Pancreas (tissue), 10 donors: ENCODE data around the gene TCP11. TPM values are rescaled to one million over a fixed set of nuclear protein-coding genes. Genes with fewer than 3 reads are reported as not detected.
A peak's percentile ranks its signal among the peaks of the same experiment; 100 is the strongest.

Experiments
- ATAC-seq, 4 donors: fragments of 200-7000 bp; cut with Tn5 transposase; one replicate each; pipeline versions ENCODE4 v1.8.0 to v1.9.1; 2020; ENCODE audit warnings: mild to moderate bottlenecking in 4 of 4, moderate library complexity in 4 of 4
- DNase-seq, 6 donors: peaks; one replicate each; pipeline ENCODE4 v3.0.0-alpha.2; 2020
- FAIRE-seq: peaks from 2 replicates; lab custom pipeline; 2012; peaks lifted over from hg19 to GRCh38; lab: Jason Lieb, UNC
- H3K27ac ChIP-seq, 4 donors: fragments of 200-600 bp; sonication (generic); 1 replicate in 3 of 4; 2 replicates in 1 of 4; pipeline versions ENCODE4 v1.5.0 to v1.8.0; 2020
- H3K27me3 ChIP-seq, 4 donors: fragments of 200-600 bp; one replicate each; pipeline ENCODE4 v1.8.0; 2021
- H3K36me3 ChIP-seq, 3 donors: fragments of 200-600 bp; sonication (generic) in 1 of 3; one replicate each; pipeline versions ENCODE4 v1.5.0 to v1.8.0; 2020 to 2021
- H3K4me1 ChIP-seq, 3 donors: fragments of 200-600 bp; one replicate each; pipeline ENCODE4 v1.8.0; 2021
- H3K4me3 ChIP-seq, 4 donors: fragments of 200-600 bp; sonication (generic) in 2 of 4; one replicate each; pipeline versions ENCODE4 v1.5.0 to v1.8.0; 2020 to 2021
- H3K9me3 ChIP-seq, 4 donors: fragments of 200-600 bp; one replicate each; pipeline ENCODE4 v1.8.0; 2021
- CTCF ChIP-seq, 4 donors: fragments of 200-600 bp; sonication (generic) in 3 of 4; IDR thresholded peaks; one replicate each; pipeline versions ENCODE4 v1.5.0 to v1.8.0; 2021; ENCODE audit warnings: antibody characterized with exemption in 4 of 4
- WGBS, 2 donors: extraction: QIAGEN DNeasy Blood & Tissue Kit; methylation state at CpG; one replicate each; pipeline ENCODE4 v1.1.7; 2013; 5-methylcytosine and 5-hydroxymethylcytosine counted together
- intact Hi-C, 3 donors: fragments of 100-400 bp; cut with DNase I; formaldehyde crosslinking; loops; one replicate each; pipeline versions ENCODE4 v1.11.1 to v1.14.2; 2022
- polyA plus RNA-seq, 2 donors: library from polyadenylated mRNA; stranded (reverse); fragments of 200-250 nt; gene quantifications; one replicate each; pipeline ENCODE4 v1.2.3, GENCODE V29; 2013
- total RNA-seq, 6 donors: library from RNA; stranded (reverse); fragmentation: NEBNext Ultra II Directional in 4 of 6; extraction: Animal tissue kit (Norgen Biotek cat#: 25700) in 4 of 6; gene quantifications; one replicate each; pipeline versions ENCODE4 v1.2.1 to v1.2.4, GENCODE V29; 2021 to 2023
- donor health status: healthy with polysubstance abuse.
- donor health status: DM: no; HTN: no; CAD: no; lungs with moderate emphysema.
- donor health status: DM: no; HTN: no; CAD: no.
- donor health status: control.
- donor health status: control.
- donor health status: Bipolar disorder and iron deficiency.
- donor health status: DM: yes; HTN: yes; CAD: no.
- donor health status: DM: no; HTN: no; CAD: no.
- donor health status: DM: no; HTN: no; CAD: no.
- donor health status: DM: yes; HTN: yes; CAD: no.

The TCP11 gene
- total and polyA plus RNA-seq, 8 donors: 0.14 to 0.34 TPM; not detected in 6

- TF ChIP-seq CTCF (IDR thresholded peaks at IDR 0.05): no peak
- H3K36me3 ChIP-seq: no peaks in the 10 kb centered on the region
- intact Hi-C loops: no loop called here
- no peaks in the 10 kb centered on the region for H3K9me3 ChIP-seq
- H3K27me3 ChIP-seq: no peaks in the 10 kb centered on the region
- WGBS, 2 donors: 41 to 46% methylated on average over 5 of the region's 5 CpGs
- DNase-seq: no peak
- no peak for FAIRE-seq
- H3K4me1 ChIP-seq: peaks cover 0 to 26% (median 4%) of the 10 kb centered on the region in 3 donors
- peak in 2 of 4 donors; percentile 25 to 42 for ATAC-seq
- no peak overlapping the region for H3K27ac ChIP-seq
- no peak overlapping the region for H3K4me3 ChIP-seq
Measured at GRCh38 chr6:35161776-35162607, 20.9 kb upstream of the TCP11 start.

- Histone ChIP-seq H3K9me3 (no peaks in the 10 kb centered on the region), H3K4me3 (no peak overlapping the region), H3K27ac (no peak overlapping the region), H3K27me3 (no peaks in the 10 kb centered on the region), H3K36me3 (no peaks in the 10 kb centered on the region), H3K4me1 (peaks cover 0 to 23% (median 4%) of the 10 kb centered on the region in 3 donors)
- FAIRE-seq: no peak
- ATAC-seq: no peak
- intact Hi-C loops: no loop called here
- DNase-seq: no peak
- no peak for TF ChIP-seq CTCF (IDR thresholded peaks at IDR 0.05)
Measured at GRCh38 chr6:35161266-35161665, 20.1 kb upstream of the TCP11 start.

GRCh38 chr6:35160642-35161041 is 19.5 kb upstream of the TCP11 start:
- WGBS, 2 donors: 61 to 72% methylated on average over 5 of the region's 5 CpGs

GRCh38 chr6:35158520-35158919 is 17.4 kb upstream of the TCP11 start:
- FAIRE-seq (no peak), DNase-seq (no peak), ATAC-seq (no peak)
- H3K27ac ChIP-seq: no peak overlapping the region
- no peaks in the 10 kb centered on the region for H3K36me3 ChIP-seq
- TF ChIP-seq CTCF (IDR thresholded peaks at IDR 0.05): no peak
- no peaks in the 10 kb centered on the region for H3K9me3 ChIP-seq
- peaks cover 0 to 11% (median 4%) of the 10 kb centered on the region in 3 donors for H3K4me1 ChIP-seq
- no peaks in the 10 kb centered on the region for H3K27me3 ChIP-seq
- intact Hi-C loops: no loop called here
- no peak overlapping the region for H3K4me3 ChIP-seq

More at GRCh38 chr6:35160642-35161041, 19.5 kb upstream of the TCP11 start:
- no peak for TF ChIP-seq CTCF (IDR thresholded peaks at IDR 0.05)
- ATAC-seq (no peak), DNase-seq (no peak), FAIRE-seq (no peak)
- Histone ChIP-seq H3K27me3 (no peaks in the 10 kb centered on the region), H3K36me3 (no peaks in the 10 kb centered on the region), H3K27ac (no peak overlapping the region), H3K4me1 (peaks cover 0 to 17% (median 4%) of the 10 kb centered on the region in 3 donors), H3K4me3 (no peak overlapping the region), H3K9me3 (no peaks in the 10 kb centered on the region)
- intact Hi-C loops: no loop called here

- 91 to 94% methylated on average over 1 of the region's 1 CpG for WGBS, 2 donors
- no peaks in the 10 kb centered on the region for H3K4me1 ChIP-seq
- intact Hi-C loops: no loop called here
- no peak for DNase-seq
- TF ChIP-seq CTCF (IDR thresholded peaks at IDR 0.05): no peak
- no peak overlapping the region for H3K27ac ChIP-seq
- H3K4me3 ChIP-seq: no peak overlapping the region
- no peak for ATAC-seq
- no peak for FAIRE-seq
- no peaks in the 10 kb centered on the region for H3K27me3 ChIP-seq
- no peaks in the 10 kb centered on the region for H3K9me3 ChIP-seq
- no peaks in the 10 kb centered on the region for H3K36me3 ChIP-seq
Measured at GRCh38 chr6:35154947-35155346, 13.8 kb upstream of the TCP11 start.
